ENCODE results near the gene HAPLN3. TPM values are rescaled to one million over a fixed set of nuclear protein-coding genes. Genes with fewer than 3 reads are reported as not detected.

The HAPLN3 gene, protein sequence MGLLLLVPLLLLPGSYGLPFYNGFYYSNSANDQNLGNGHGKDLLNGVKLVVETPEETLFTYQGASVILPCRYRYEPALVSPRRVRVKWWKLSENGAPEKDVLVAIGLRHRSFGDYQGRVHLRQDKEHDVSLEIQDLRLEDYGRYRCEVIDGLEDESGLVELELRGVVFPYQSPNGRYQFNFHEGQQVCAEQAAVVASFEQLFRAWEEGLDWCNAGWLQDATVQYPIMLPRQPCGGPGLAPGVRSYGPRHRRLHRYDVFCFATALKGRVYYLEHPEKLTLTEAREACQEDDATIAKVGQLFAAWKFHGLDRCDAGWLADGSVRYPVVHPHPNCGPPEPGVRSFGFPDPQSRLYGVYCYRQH
- total RNA-seq (2022; extraction: Qiagen RNA extraction; ENCODE audit: low read depth): 29.7 to 42.4 TPM (median 36.8 TPM) in 5 replicates

DNA sequence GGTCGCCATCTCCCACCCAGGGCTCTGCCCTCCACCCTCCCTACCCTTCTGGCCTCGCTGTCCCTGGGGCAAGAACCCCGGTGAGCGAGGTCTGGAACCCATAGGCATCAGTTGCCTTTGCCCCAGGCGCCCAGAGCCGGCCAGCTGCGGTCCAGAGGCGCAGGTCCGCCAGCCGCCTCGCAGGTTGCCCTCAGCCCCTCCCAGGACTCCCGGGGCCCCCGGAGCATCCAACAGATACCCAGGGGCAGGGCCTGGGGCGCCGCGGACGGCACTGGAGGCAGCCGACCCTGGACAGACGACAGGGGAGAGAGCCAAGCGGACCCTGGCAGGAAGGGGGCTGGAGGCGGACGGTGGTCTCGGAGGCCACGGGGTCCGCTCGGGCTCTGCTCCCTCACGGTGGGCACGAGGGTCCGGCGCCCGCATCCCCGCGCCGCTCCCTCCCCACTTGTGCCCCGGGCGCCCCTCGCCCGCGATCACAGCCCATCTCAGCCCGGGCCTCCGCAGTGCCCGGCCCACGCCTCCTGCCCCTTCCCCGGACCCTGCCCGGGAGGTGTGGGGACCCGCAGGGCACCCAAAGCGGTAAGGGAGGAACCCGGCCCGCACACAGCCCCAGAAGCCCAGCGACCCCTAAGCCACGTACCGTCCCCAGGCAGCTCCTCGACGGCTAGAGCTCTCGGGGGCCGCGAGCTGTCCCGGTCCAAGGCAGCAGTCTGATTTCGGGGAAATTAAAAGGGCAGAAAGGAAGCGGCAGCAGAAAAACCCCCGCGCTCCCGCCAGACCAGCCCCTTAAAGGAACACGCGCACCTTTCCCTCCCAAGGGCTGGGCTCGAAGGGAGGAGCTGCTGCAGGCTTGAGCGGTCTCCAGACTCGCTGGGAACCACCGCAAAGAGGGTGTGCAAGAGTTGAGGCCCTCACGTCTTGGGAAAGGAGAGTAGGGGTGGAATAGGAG lies at the start of gene HAPLN3:
Gene HAPLN3 (minus strand): TSS at position 726 of the 949 bp plus-strand sequence. CDS start 8,246 bp downstream, outside the sequence.

GRCh38 chr15:88913017-88913849 lies 17.9 kb upstream of the HAPLN3 start, which contains the start of gene MFGE8:
Gene MFGE8, minus strand, starts transcription at chr15:88913379. Its CDS starts 60 bp downstream, at chr15:88913319.

Other genes with a start within 250 kb of the HAPLN3 start
- gene ACAN, start 92.1 kb downstream of the HAPLN3 start, total RNA-seq (2022; extraction: Qiagen RNA extraction; ENCODE audit: low read depth): 0.09 to 0.34 TPM (median 0.13 TPM) in 5 replicates
- 306 to 389 TPM (median 324 TPM) in 5 replicates for gene MFGE8, start 17.8 kb upstream of the HAPLN3 start, total RNA-seq (2022; extraction: Qiagen RNA extraction; ENCODE audit: low read depth)
- 61.1 to 83.7 TPM (median 80.7 TPM) in 5 replicates for gene ABHD2, start 192.9 kb upstream of the HAPLN3 start, total RNA-seq (2022; extraction: Qiagen RNA extraction; ENCODE audit: low read depth)

Measured in A549 treated with CpdA at 1 μM for 4 hours (cell line).